Measurements from ENCODE around the gene HELZ2. TPM values are rescaled to one million over a fixed set of nuclear protein-coding genes. Genes with fewer than 3 reads are reported as not detected.

Gene HELZ2
- total and polyA plus RNA-seq, 3 donors from 2014 or later, result 7.1 to 22.9 (median 13.5) TPM

- DNase-seq, result no peak
- Histone ChIP-seq H3K27ac (no peak overlapping the region), H3K4me3 (no peak overlapping the region), H3K9me3 (no peaks in the 10 kb centered on the region), H3K36me3 (ENCODE audit: low read depth, missing control alignments) (no peaks in the 10 kb centered on the region), H3K4me1 (peaks cover 6% of the 10 kb centered on the region), H3K27me3 (no peaks in the 10 kb centered on the region)
- TF ChIP-seq CTCF (IDR thresholded peaks at IDR 0.05) (no peak), POLR2A (IDR thresholded peaks at IDR 0.05) (no peak)
- 73 to 80% methylated on average over 23 of the region's 23 CpGs for WGBS, 2 donors
- intact Hi-C loops (cut with DNase I; ENCODE audit: low total_unique reads), result no loop called here
Measured at GRCh38 chr20:63556873-63557478, 17.1 kb downstream of the HELZ2 start.

GRCh38 chr20:63555661-63556381 is 18.2 kb downstream of the HELZ2 start:
- 96 to 100% methylated on average over 3 to 45 of the region's 45 CpGs for WGBS, 2 donors
- TF ChIP-seq CTCF (IDR thresholded peaks at IDR 0.05), result no peak
- TF ChIP-seq POLR2A (IDR thresholded peaks at IDR 0.05), result no peak
- intact Hi-C loops (cut with DNase I; ENCODE audit: low total_unique reads), result no loop called here

GRCh38 chr20:63554361-63555278 is 19.4 kb downstream of the HELZ2 start:
- TF ChIP-seq CTCF (IDR thresholded peaks at IDR 0.05) (no peak), POLR2A (IDR thresholded peaks at IDR 0.05) (no peak)
- intact Hi-C loops (cut with DNase I; ENCODE audit: low total_unique reads), result no loop called here

More at GRCh38 chr20:63555661-63556381, 18.2 kb downstream of the HELZ2 start:
- Histone ChIP-seq H3K27ac (no peak overlapping the region), H3K4me1 (peaks cover 6% of the 10 kb centered on the region), H3K27me3 (no peaks in the 10 kb centered on the region), H3K9me3 (no peaks in the 10 kb centered on the region), H3K36me3 (ENCODE audit: low read depth, missing control alignments) (no peaks in the 10 kb centered on the region), H3K4me3 (no peak overlapping the region)
- no peak for DNase-seq

GRCh38 chr20:63553933-63554290 is 20.1 kb downstream of the HELZ2 start, which contains the start of gene FNDC11:
Gene FNDC11 (plus strand): TSS chr20:63554159. CDS start chr20:63555664, 1,505 bp downstream.
- Histone ChIP-seq H3K9me3 (no peaks in the 10 kb centered on the region), H3K4me3 (peak within 1 kb of the TSS; percentile 32 to 63), H3K27ac (peak within 1 kb of the TSS in 1 of 2 donors; percentile 40), H3K4me1 (peaks cover 6% of the 10 kb centered on the region), H3K27me3 (no peaks in the 10 kb centered on the region), H3K36me3 (ENCODE audit: low read depth, missing control alignments) (no peaks in the 10 kb centered on the region)
- peak; percentile 41 for DNase-seq
- WGBS, 2 donors, result 0 to 10% methylated on average over 5 to 21 of the region's 34 CpGs
- no peak for TF ChIP-seq POLR2A (IDR thresholded peaks at IDR 0.05)
- no peak for TF ChIP-seq CTCF (IDR thresholded peaks at IDR 0.05)
- intact Hi-C loops (cut with DNase I; ENCODE audit: low total_unique reads), result no loop called here

More at GRCh38 chr20:63554361-63555278, 19.4 kb downstream of the HELZ2 start:
- WGBS, 2 donors, result 62 to 68% methylated on average over 11 to 38 of the region's 38 CpGs
- peak overlapping the region in 1 of 2 donors; percentile 40 for H3K27ac ChIP-seq
- no peak for DNase-seq
- peak overlapping the region in 1 of 2 donors; percentile 63 for H3K4me3 ChIP-seq
- H3K4me1 ChIP-seq, result peaks cover 6% of the 10 kb centered on the region
- H3K36me3 ChIP-seq (ENCODE audit: low read depth, missing control alignments), result no peaks in the 10 kb centered on the region
- no peaks in the 10 kb centered on the region for H3K27me3 ChIP-seq
- no peaks in the 10 kb centered on the region for H3K9me3 ChIP-seq
